Body of pancreas (tissue), 4 donors: ENCODE measurements around the gene ROPN1.

Experiments
- POLR2A ChIP-seq, 3 donors: fragments of 450-650 bp; IDR thresholded peaks; one replicate each; pipeline ENCODE4 v1.6.1; 2016; ENCODE audit warnings: antibody characterized with exemption in 3 of 3, mild to moderate bottlenecking in 2 of 3
- TF ChIP-seq, protein P1 (sequence below), 7 experiments: fragments of 450-650 bp in 4 of 7; fragments of 200-600 bp in 3 of 7; sonication (generic) in 3 of 7; IDR thresholded peaks; one replicate each; pipeline ENCODE4 v1.5.1; 2016 to 2019; ENCODE audit warnings: antibody characterized with exemption in 7 of 7

- no peak for TF ChIP-seq POLR2A (IDR thresholded peaks at IDR 0.05)
- TF ChIP-seq, protein P1, sequence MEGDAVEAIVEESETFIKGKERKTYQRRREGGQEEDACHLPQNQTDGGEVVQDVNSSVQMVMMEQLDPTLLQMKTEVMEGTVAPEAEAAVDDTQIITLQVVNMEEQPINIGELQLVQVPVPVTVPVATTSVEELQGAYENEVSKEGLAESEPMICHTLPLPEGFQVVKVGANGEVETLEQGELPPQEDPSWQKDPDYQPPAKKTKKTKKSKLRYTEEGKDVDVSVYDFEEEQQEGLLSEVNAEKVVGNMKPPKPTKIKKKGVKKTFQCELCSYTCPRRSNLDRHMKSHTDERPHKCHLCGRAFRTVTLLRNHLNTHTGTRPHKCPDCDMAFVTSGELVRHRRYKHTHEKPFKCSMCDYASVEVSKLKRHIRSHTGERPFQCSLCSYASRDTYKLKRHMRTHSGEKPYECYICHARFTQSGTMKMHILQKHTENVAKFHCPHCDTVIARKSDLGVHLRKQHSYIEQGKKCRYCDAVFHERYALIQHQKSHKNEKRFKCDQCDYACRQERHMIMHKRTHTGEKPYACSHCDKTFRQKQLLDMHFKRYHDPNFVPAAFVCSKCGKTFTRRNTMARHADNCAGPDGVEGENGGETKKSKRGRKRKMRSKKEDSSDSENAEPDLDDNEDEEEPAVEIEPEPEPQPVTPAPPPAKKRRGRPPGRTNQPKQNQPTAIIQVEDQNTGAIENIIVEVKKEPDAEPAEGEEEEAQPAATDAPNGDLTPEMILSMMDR (IDR thresholded peaks at IDR 0.05) = no peak
Measured at GRCh38 chr3:123948449-123948848, 43.5 kb downstream of the ROPN1 start.
